T-helper 2 cell treated with Interferon-gamma antibody and Interleukin-4, amounts not matched to agents 100 ng/mL and 5 ng/mL, for 36 hours (primary cell): ENCODE results near the gene ASB8. TPM values are rescaled to one million over a fixed set of nuclear protein-coding genes. Genes with fewer than 3 reads are reported as not detected.

Experiments
- intact Hi-C: fragments of 100-400 bp; cut with micrococcal nuclease; formaldehyde crosslinking; loops from one replicate; pipeline ENCODE4 v1.15.1; 2023
- total RNA-seq: library from RNA; stranded (reverse); gene quantifications from 2 replicates; pipeline ENCODE4 v1.2.3, GENCODE V29; 2022

Gene ASB8, protein sequence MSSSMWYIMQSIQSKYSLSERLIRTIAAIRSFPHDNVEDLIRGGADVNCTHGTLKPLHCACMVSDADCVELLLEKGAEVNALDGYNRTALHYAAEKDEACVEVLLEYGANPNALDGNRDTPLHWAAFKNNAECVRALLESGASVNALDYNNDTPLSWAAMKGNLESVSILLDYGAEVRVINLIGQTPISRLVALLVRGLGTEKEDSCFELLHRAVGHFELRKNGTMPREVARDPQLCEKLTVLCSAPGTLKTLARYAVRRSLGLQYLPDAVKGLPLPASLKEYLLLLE
- 37.7 and 39.1 TPM in 2 replicates for total RNA-seq

DNA sequence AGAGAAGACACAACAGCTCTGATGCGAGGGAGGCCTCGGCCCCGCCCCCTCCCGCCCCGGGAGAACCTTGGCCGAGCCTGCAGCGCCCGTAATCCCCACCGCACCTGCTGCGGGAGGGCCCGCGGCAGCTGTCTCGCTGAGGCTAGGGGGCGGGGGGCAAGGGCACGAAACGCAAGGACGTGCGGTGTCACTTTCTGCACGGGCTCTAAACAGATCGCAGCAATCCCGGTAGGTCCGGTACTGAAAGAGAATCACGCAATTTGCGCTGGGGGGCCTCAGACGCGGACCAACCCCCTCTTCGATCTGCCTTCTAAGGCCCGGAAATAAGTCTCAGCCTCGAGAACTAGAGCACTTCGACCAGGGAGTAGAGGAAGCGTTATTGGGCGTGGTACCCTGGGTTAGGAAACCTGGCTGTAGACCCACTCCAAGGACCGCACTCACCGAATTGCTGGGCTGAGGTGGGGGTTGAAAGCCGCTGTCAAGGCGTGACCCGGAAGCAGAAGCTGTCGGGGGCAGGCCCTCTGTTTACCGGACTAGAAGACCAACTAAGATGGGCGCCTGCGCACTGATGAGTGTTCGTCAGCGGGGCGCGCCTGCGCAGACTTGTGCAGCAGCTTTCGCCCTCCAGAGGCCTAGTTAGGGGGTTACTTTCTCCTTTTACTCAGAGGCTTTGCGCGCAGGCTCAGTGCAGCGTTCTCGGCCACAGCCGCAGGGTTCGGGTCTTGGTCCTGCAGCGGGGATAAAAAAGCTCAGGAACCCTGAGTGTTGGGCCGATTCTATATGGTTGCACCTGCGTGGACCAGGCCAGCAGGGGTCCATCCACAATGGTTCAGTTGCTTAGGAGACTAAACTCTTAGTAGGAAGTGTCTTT lies at the start of gene ASB8:
Gene ASB8 (minus strand): TSS at position 498 of the 871 bp plus-strand sequence. CDS start 4,019 bp downstream, outside the sequence.
- intact Hi-C loops, result loop anchor here (1.0 to 5.0 kb wide), 5 partner anchors 41 to 559 kb away; partner anchors contain the start of genes CCNT1, RPAP3, SENP1 and VDR

DNA sequence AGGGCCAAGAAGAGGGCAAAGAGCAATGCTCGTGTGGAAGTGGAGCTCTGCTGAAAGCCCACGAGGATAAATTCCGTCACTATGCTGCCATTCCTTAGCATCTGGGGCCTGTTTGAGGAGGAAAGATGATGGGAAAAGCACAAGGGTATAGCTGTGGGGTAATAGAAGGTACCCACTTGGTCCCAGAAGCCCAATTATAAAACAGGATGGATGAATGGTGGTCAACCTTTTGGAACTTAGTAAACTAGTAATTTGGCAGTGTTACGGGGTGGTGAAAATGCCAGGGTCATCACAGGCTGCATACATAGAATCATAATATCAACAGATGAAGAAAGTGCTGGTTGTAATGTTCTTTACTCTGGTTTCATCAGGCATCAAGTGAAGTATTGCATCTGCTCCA lies 45.9 kb upstream of the ASB8 start, which contains the start of gene OR10AD1:
Gene OR10AD1 (minus strand): TSS at position 101 of the 400 bp plus-strand sequence. CDS start 0 bp downstream, at position 101.
- intact Hi-C loops, result no loop called here

DNA sequence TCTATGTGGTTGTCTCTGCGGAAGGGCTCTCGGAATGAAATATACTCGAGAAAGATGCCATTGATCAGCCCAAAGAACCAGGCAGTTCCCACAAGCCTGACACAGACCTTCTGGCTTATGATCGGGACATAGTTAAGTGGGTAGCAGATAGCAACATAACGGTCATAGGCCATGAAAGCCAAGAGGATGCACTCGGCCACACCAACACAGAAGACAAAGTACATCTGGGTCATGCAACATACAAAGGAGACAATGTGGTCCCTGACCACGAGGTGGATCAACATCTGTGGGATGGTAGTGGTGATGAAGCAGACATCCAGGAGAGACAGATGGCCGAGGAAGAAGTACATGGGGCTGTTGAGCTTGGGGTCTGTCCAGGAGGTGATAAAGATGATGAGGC lies 45.5 kb upstream of the ASB8 start:
- intact Hi-C loops, result no loop called here

DNA sequence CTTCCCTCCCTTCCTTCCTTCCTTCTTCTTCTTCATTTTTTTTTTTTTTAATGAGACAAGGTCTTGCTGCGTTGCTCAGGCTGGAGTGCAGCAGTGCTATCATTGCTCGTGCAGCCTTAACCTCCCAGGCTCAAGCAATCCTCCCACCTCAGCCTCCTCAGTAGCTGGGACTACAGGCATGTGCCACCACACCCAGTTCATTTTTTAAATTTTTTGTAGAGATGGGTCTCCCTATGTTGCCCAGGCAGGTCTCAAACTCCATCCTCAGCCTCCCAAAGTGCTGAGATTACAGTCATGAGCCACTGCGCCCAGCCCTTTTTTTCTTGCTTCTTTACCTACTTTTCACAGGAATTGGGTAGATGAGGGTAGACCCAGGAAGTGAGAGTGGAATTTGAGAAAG lies 44.2 kb upstream of the ASB8 start:
- intact Hi-C loops, result no loop called here

DNA sequence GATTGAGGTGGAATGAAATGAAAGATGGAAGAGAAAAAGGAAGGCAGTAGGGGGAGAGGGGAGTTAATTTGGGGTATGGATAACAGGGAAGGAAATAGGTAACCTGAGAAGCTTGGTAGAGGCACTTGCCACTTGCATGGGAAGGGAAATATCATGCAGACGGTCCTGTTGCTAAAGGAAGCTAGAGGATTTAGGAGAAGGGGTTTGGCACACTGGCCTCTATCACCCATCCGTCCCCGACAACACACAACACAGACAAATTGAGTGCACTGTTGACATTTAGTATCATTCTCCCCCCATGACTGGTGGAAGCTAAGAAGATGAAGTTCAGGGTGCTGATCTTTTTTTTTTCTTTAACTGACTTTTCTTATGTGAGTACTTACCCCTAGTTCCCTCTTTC lies 43.8 kb upstream of the ASB8 start:
- intact Hi-C loops, result no loop called here

DNA sequence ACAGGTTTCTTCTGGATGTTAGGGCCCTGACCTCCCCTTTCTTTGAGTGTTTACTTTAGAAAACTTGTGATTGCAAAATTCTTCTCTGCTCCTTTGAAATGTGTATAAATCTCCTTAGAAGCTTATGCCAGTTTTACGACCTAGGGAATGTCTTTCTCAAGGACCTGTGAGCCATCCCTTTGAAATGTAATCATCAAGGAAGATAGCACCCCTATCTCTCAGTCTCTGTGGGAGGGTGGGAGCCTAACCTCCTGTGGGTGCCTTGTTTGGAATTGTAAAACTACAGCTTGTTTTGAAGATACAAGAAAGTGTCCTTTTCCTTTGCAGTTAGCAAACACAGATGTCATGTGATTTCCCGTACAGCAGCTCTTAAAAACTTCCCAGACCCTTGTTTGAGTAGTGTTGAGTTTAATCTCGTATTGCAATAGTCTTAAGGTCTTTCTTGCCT lies 42.5 kb upstream of the ASB8 start:
- intact Hi-C loops, result loop anchor here (5.0 to 10.0 kb wide), 6 partner anchors 92 to 985 kb away; partner anchors contain the start of genes KANSL2, SENP1 and ZNF641

DNA sequence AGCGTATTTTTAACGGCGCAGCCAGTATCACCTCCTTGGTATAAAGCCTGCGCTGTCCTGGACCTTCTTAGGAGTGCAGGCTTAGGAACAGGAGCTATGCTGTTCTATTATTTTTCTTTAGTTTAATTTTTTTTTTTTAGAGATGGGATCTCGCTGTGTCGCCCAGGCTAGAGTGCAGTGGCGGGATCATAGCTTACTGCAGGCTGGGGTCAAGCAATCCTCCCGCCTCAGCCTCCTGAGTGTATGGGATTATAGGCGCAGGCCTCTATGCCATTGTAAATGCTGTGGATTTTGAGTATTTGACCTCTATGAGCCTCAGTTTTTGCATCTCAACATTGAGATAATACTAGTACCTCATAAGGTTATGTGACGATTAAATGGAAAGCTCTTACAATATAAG lies 41.7 kb upstream of the ASB8 start:
- intact Hi-C loops, result loop anchor here (1.0 to 10.0 kb wide), 7 partner anchors 42 to 984 kb away; partner anchors contain the start of genes ASB8, KANSL2, SENP1 and ZNF641

DNA sequence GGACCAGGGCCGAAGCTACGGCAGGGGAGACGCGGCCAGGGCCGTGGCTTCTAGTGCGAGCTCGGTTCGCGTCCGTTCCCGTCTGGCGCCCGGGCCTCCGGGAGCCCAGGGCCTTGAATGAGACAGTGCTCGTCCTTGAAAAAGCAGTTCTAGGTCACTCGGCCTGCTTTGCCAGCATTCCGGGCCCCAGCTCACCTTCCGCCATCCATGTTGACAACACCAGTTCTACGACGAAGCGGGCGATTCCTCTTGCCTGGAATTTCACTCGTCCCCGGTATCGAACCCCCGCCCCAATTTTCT lies 41.3 kb upstream of the ASB8 start:
- intact Hi-C loops, result loop anchor here (1.0 to 10.0 kb wide), 7 partner anchors 41 to 984 kb away; partner anchors contain the start of genes ASB8, KANSL2, SENP1 and ZNF641

DNA sequence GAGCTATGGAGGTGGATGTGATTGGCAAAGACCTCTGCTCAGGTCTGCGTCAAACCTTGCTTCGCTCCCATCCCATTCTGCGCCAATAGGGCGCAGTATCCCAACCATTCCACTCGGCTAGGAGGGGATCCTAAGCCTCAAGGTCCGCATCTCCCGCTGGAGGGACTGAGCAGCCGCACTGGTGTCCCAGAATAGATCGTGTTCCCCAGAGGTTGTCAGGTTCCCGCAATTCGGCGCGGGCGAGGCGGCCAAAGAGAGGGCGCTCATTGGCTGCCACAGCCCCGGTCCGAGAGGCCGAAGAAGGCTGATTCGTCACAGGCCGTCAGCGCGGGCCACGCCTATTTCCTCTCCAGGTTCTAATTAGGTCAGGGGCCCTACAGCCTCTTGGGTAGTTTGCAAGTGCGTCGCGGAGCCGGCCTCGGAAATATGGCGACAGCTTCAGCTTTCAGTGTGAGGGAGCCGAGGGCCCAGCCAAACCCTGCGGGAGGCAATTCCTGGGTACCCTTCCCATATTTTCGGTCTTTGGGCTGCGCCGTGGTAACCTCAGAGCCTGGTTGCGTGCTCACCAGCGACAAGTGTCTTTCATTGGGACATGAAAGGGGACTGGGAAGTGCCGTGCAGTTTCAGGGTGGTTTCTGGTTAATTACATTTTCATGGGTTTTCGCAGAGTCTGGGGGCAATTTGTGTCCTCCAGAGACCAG lies 40.8 kb upstream of the ASB8 start:
- intact Hi-C loops, result loop anchor here (1.0 to 10.0 kb wide), 8 partner anchors 15 to 983 kb away; partner anchors contain the start of genes ASB8, CCDC184, KANSL2 and SENP1

DNA sequence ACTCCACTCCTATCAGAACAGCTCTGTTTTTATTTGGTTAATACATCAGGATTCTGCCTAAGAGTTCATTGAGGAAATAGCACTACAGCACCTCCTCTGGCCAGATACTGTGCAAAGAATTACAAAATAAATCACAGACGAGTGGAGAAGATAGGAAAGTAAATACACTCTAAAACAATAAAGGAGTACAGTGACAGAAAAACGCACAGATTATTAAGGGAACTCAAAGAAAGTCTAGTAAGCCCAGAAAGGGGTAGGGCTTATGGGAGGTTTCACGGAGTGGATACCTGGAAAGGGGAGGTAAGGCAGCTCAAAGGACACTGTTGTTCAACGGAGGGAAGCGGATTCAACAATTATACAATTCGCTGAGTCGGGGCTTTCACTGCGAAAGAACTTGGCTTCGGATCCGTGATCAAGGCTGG lies 40.2 kb upstream of the ASB8 start:
- intact Hi-C loops, result loop anchor here (1.0 to 10.0 kb wide), 7 partner anchors 14 to 983 kb away; partner anchors contain the start of genes CCDC184, KANSL2, SENP1 and ZNF641

DNA sequence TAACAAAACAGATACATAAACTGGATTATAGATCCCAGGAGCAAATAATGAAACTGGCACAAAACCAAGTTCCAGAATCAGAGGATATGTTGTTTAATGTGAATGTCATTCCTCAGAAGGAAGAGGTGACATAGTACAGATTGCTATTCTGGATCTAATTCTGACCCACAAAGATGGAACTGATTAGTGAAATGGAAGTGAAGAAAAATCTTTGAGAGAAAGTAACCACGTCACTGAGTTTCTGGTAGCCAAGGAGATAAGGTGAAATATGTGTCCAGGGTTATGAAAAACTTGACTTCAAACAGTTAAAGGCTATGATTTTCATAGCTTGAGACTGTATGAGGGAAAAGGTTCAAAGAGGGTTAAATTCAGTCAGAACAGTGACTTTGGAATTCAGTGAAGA lies 37.5 kb upstream of the ASB8 start:
- intact Hi-C loops, result loop anchor here (5.0 to 10.0 kb wide), 6 partner anchors 87 to 980 kb away; partner anchors contain the start of genes KANSL2, SENP1 and ZNF641

DNA sequence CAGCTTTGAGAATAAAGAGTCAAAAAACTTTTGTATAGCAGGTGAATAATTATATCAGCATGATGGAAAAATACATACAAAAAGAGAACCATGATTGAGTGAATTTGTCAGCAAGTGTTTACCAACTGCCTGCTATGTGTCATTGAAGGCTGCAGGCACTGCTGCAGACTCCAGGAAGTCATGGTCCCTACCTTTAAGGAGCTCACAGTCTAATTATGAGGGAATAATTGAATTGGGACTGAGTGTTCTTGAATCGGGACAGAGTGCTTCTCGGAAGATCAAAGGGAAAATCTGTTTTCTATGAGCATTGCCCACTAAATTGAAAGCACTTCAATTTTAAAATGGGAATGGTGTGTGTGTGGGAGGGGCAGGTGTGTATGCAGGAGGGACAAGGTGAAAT lies 36.3 kb upstream of the ASB8 start:
- intact Hi-C loops, result loop anchor here (10.0 kb wide), 1 partner anchor 979 kb away; no protein-coding TSS in a partner anchor

DNA sequence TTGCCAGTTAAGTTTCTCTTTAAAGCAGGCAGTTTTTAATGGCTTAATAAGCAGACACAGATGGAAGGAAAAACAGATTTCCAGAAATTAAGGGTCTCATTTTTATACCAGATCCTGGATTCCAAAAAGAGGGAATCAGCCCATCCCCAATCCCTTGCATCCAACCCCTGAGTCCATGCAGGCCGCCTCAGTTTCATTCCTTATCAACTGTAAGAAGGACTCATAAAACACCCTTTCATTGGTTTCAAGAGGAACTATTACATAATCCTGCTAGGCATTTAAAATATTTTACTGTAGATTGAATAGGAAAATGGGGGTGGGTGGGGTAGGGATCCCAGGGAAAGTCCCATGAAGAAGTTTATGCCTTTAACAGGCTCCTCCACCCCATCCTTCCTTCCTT lies 35.5 kb upstream of the ASB8 start:
- intact Hi-C loops, result loop anchor here (10.0 kb wide), 1 partner anchor 978 kb away; no protein-coding TSS in a partner anchor

DNA sequence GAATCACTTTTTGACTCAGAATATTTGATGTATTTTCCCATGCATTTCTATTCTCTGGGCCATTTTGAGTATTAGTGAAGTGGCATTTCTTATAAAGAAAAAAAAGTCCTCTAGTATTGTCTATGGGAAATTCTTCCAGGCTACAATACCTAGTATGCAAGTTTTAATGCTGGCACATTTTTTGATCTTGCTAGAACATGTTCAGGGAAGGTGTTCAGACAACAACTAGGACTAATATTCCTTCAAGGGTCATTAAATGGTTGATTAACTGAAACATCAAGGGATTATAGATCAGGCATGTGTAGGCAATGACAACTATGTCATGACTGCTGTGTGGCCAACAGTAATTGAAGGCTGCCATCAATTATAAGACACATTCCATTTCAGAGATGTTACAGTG lies 33.8 kb upstream of the ASB8 start:
- intact Hi-C loops, result loop anchor here (10.0 kb wide), 1 partner anchor 976 kb away; no protein-coding TSS in a partner anchor

DNA sequence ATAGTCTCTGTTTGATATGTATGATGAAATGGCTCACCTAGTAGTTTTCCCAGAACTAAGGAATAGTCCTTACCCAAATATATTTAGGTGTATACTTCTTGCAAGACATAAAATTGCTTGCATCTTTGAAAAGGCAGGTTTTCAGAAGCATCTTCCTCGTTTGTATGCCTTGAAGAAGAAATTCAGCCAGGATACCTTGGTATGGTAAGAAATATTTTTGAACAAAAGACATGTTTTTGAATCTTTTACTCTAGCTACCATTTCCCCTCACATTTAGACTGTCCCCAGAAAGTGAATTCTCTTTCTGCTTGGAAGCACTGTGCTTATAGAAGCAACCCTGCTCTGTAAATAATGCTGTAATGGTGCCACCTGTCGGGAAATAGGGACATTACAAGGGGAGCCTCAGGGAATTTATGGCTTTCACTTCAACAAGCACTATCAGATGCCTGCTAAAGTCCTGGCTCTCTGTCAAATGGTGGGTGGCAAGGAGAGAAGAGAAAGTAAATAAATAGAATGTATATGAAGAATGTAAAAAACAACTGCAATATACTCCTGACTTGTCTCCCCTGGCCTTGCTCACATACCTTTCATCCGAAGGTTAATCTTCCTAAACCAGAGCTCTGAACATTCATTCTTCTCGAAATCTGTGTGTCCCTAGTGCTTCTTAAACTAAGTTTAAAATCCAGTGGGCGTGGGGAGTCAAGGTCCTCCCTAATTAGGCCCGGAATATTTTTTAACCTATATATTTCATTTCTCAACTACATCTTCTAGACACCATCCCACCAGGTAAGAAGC lies 32.2 kb upstream of the ASB8 start:
- intact Hi-C loops, result loop anchor here (5.0 to 10.0 kb wide), 3 partner anchors 227 to 975 kb away; partner anchors contain the start of genes RPAP3 and TMEM106C

DNA sequence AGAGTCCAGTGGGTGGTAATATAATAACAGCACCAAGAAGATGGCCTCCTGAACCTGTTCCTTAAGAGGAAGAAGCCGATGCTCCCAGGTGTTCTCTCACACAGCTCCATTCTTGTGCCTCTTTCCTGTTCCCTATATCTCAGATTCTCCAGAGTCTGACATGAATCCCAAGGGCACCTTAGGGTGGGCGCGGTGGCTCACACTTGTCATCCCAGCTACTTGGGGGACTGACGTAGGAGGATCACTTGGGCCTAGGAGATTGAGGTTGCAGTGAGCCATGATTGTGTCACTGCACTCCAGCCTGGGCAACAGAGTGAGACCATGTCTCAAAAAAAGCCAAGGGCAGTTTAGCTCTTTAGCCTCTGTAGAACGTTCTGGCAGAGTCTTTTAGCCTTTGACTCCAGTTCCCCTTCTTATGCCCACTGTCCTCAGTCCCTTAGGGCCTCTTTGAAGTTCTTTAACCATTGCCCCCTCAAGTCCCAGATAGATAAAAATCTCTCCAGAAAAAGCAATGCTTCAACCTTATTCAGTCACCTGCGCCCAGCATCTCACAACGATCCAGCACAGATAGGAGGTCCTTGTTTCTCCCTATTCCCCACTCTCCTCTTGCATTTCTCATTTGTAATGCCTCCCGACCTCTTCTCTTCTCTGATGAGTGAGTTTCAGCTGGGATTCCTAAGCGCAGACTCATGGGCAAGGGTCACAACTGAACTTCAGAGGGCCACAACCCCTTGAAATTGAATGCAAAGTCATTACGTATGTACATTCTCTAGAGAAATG lies 30.8 kb upstream of the ASB8 start:
- intact Hi-C loops, result loop anchor here (5.0 to 10.0 kb wide), 2 partner anchors 226 to 483 kb away; partner anchors contain the start of genes RPAP3 and TMEM106C

DNA sequence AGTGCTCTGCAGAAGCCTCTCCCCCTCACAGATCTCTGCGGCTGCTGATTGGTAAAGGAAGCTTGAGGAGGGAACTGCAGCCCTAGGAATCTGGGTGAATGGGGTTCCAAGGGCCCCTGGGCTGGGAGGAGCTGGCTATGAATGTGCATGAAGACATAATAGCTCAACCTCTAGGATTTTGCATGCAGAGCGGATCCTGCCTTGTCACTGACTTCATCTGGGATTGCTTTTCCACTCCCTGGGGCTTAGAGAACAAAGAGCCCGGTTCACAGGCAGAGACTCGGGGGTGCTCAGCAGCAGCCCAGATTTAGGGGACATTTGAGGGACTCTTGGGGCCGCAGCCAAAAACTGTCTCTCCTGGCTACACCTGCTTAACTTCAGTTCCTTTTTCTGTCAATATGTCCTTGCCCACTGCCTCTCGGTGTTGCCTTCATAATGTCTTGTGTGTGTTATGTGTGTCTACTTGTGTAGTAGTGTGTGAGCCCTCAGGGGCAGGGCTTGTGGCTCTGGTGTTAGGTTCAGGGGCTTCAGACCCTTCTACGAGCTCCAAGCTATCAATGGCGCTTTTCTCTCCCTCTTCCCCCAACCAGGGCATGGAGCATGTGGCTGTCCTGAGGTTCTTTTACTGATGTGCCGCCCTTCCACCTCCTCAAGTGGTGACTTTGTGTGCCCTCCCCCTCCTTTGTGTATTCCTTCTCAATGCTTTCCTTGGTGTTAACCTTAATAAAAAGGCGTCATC lies 28.0 kb upstream of the ASB8 start:
- intact Hi-C loops, result loop anchor here (5.0 to 10.0 kb wide), 2 partner anchors 223 to 481 kb away; partner anchors contain the start of genes RPAP3 and TMEM106C

DNA sequence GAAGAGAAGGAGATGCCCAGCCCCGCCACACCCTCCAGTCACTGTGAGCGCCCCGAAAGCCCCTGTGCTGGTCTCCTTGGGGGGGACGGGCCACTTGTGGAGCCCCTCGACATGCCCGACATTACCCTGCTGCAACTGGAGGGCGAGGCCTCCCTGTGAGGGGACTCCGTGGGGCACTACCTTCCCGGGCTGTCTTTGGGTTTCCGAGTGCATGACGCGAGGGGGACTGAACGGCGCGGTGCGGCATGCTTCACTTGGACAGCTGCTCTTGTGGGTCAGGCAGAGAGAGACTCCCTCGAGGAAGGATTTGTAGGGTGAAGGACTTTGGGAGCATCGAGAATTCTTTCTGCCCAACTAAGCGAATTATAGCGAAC lies 27.2 kb upstream of the ASB8 start:
- intact Hi-C loops, result loop anchor here (5.0 to 10.0 kb wide), 2 partner anchors 77 to 480 kb away; partner anchors contain the start of genes RPAP3 and SENP1
